GM23338 (cell line): ENCODE data around the gene PHRF1. TPM values are rescaled to one million over a fixed set of nuclear protein-coding genes. Genes with fewer than 3 reads are reported as not detected.

Source experiments
- ATAC-seq: fragments of 200-7000 bp; cut with Tn5 transposase; 3 replicates; pipeline ENCODE4 v1.9.1; 2020
- DNase-seq: peaks from one replicate; pipeline ENCODE4 v3.0.0-alpha.2; 2015; ENCODE audit warnings: low spot score
- H2AFZ ChIP-seq: fragments of 200-600 bp; sonication (generic); 2 replicates; pipeline ENCODE4 v1.8.0; 2016; ENCODE audit warnings: antibody characterized with exemption, mild to moderate bottlenecking, moderate library complexity
- H3F3A ChIP-seq: fragments of 200-600 bp; sonication (generic); replicated peaks from 2 replicates; pipeline ENCODE4 v1.8.0; 2017; ENCODE audit warnings: antibody characterized with exemption, mixed run types, low read depth
- H3K27ac ChIP-seq: fragments of 200-600 bp; sonication (generic); 2 replicates; pipeline ENCODE4 v1.6.1; 2016; ENCODE audit warnings: low read depth
- H3K27me3 ChIP-seq: fragments of 200-600 bp; sonication (generic); 2 replicates; pipeline ENCODE4 v1.8.0; 2016; ENCODE audit warnings: mild to moderate bottlenecking, mixed run types, moderate library complexity; ENCODE audit not compliant: insufficient read depth
- H3K36me3 ChIP-seq: fragments of 200-600 bp; sonication (generic); 2 replicates; pipeline ENCODE4 v1.8.0; 2016; ENCODE audit warnings: mild to moderate bottlenecking; ENCODE audit not compliant: insufficient read depth
- H3K4me1 ChIP-seq: fragments of 200-600 bp; sonication (generic); 2 replicates; pipeline ENCODE4 v1.8.0; 2016; ENCODE audit warnings: mild to moderate bottlenecking, moderate library complexity; ENCODE audit not compliant: insufficient read depth
- H3K4me2 ChIP-seq: fragments of 200-600 bp; sonication (generic); 2 replicates; pipeline ENCODE4 v1.7.1; 2017; ENCODE audit warnings: mixed run types
- H3K4me3 ChIP-seq: fragments of 200-600 bp; sonication (generic); 2 replicates; pipeline ENCODE4 v1.6.1; 2016; ENCODE audit warnings: mixed run types
- H3K79me2 ChIP-seq: fragments of 200-600 bp; sonication (generic); replicated peaks from 2 replicates; pipeline ENCODE4 v1.8.0; 2017; ENCODE audit warnings: mild to moderate bottlenecking; ENCODE audit not compliant: insufficient read depth
- H3K9me2 ChIP-seq: fragments of 200-600 bp; sonication (generic); 2 replicates; pipeline ENCODE4 v1.8.0; 2017; ENCODE audit not compliant: insufficient read depth
- H4K20me1 ChIP-seq: fragments of 200-600 bp; sonication (generic); replicated peaks from 2 replicates; pipeline ENCODE4 v1.8.0; 2017; ENCODE audit warnings: mild to moderate bottlenecking; ENCODE audit not compliant: insufficient read depth
- H3K27ac Mint-ChIP-seq: 2 replicates; pipeline ENCODE4 v1.8.0; 2020; ENCODE audit warnings: inconsistent platforms, mild to moderate bottlenecking, moderate library complexity, mixed read lengths
- H3K27me3 Mint-ChIP-seq: 3 replicates; pipeline ENCODE4 v1.8.0; 2022; ENCODE audit warnings: low read depth, mild to moderate bottlenecking, moderate library complexity, mixed read lengths, inconsistent platforms; ENCODE audit not compliant: insufficient read depth, poor library complexity
- H3K36me3 Mint-ChIP-seq: 3 replicates; pipeline ENCODE4 v1.8.0; 2021; ENCODE audit warnings: low read depth, mild to moderate bottlenecking, inconsistent platforms, moderate library complexity, mixed read lengths
- H3K4me1 Mint-ChIP-seq: 3 replicates; pipeline ENCODE4 v1.8.0; 2020; ENCODE audit warnings: mild to moderate bottlenecking, inconsistent platforms, mixed read lengths
- H3K4me3 Mint-ChIP-seq: 3 replicates; pipeline ENCODE4 v1.8.0; 2021; ENCODE audit warnings: moderate library complexity, mild to moderate bottlenecking, inconsistent platforms, mixed read lengths
- H3K9me3 Mint-ChIP-seq: 3 replicates; pipeline ENCODE4 v1.8.0; 2020; ENCODE audit warnings: moderate library complexity, mild to moderate bottlenecking, inconsistent platforms, mixed read lengths
- CREB1 ChIP-seq: fragments of 250-450 bp; sonication (Bioruptor Pico); IDR thresholded peaks from 2 replicates; pipeline ENCODE4 v1.5.0; 2020; ENCODE audit warnings: low read depth, mild to moderate bottlenecking, moderate library complexity
- EZH2 ChIP-seq: fragments of 200-600 bp; sonication (generic); IDR thresholded peaks from one replicate; pipeline ENCODE4 v1.8.0; 2017; ENCODE audit warnings: antibody characterized with exemption, mild to moderate bottlenecking, low read depth; ENCODE audit not compliant: unreplicated experiment
- EZH2phosphoT487 ChIP-seq: fragments of 200-600 bp; sonication (generic); IDR thresholded peaks from one replicate; pipeline ENCODE4 v1.8.1; 2018; ENCODE audit warnings: antibody characterized with exemption; ENCODE audit not compliant: unreplicated experiment
- NANOG ChIP-seq: IDR thresholded peaks from 2 replicates; pipeline ENCODE4 v1.6.1; 2016; ENCODE audit warnings: antibody characterized with exemption, borderline replicate concordance
- POLR2AphosphoS5 ChIP-seq: IDR thresholded peaks from 2 replicates; pipeline ENCODE4 v1.6.1; 2016; ENCODE audit warnings: antibody characterized with exemption, low read depth
- STAT1 ChIP-seq: IDR thresholded peaks from one replicate; pipeline ENCODE4 v1.6.1; 2016; ENCODE audit warnings: antibody characterized with exemption; ENCODE audit not compliant: unreplicated experiment
- ZNF114 ChIP-seq: fragments of 250-450 bp; sonication (Bioruptor Pico); IDR thresholded peaks from 2 replicates; pipeline ENCODE4 v1.5.0; 2020; ENCODE audit warnings: mild to moderate bottlenecking, moderate library complexity
- ZNF331 ChIP-seq: fragments of 250-450 bp; sonication (Bioruptor Pico); IDR thresholded peaks from 2 replicates; pipeline ENCODE4 v1.5.0; 2020; ENCODE audit warnings: low read depth, mild to moderate bottlenecking, moderate library complexity
- polyA plus RNA-seq: library from polyadenylated mRNA; unstranded; fragments of >200 nt; fragmentation: Nextera tagmentation; extraction: Ambion mirVana; gene quantifications from 2 replicates; pipeline ENCODE4 v1.2.1, GENCODE V29; 2016
- total RNA-seq: library from RNA; depleted of rRNA; stranded (reverse); fragments of >200 nt; shearing (Covaris generic); gene quantifications from 2 replicates; pipeline ENCODE4 v1.2.3, GENCODE V29; 2014
- TF ChIP-seq, protein P1 (sequence below): fragments of 250-450 bp; sonication (Bioruptor Pico); IDR thresholded peaks from 2 replicates; pipeline ENCODE4 v1.5.0; 2020; ENCODE audit warnings: mild to moderate bottlenecking, moderate library complexity
- TF ChIP-seq, protein P2 (sequence below): IDR thresholded peaks from 2 replicates; pipeline ENCODE4 v1.6.1; 2016; ENCODE audit warnings: antibody characterized with exemption

Gene PHRF1
- total and polyA plus RNA-seq, 2 experiments from 2014 or later: 11.0 to 45.9 TPM

DNA sequence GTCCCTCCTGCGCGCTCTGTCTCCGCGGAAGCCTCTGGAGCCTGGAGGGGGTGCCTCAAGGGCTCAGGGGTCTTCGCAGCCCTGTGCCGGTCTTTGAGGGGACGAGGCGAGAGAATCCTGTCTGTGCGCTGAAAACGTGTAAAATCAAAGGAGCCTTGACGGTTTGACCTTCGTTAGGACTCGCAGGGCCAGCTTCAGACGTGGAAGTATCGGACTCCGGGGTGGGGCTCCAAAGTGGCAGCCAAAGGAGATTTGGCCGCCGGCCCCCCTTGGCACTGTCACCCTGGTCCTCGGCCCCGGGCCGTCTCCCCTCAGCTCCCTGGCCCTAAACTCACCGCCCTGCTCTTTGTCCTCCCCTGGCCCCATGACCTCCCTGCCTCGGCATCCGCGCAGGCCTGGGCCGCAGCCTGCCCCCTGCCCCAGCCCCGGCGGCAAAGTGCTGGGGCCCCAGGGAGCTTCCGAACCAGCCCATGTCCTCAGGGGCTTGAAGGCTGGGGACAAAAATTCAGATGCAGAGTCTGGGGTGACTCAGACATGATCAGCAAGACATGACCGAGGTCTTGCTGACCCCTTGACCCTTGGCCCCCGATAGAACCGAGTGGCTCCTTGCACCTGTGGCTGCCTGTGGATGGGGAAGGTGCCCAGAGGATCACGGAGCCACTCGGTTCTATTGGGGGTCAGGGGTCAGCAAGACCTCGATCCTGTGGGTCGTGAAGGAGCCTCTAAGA, 6.9 kb upstream of the PHRF1 start:
- H3K27ac Mint-ChIP-seq: no peak overlapping the region
- H3K4me2 ChIP-seq: peak overlapping the region; percentile 88

DNA sequence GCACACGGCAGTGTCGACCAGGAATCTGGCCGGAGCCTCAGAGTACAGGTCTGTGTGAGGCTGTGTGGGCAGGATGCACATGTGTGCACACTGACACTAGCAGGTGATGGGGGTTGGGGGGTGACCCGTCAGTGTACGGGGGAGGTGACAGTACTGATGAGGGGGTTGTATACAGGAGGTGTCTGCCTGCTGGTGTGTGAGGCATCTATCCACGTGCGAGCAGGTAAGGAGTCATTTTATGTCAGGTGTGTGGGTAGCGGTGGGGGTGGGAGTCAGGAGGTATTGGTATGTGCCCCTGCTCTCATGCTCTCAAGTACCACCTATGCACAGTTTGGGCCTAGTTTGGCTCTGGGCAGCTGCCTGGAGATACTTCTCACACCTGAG, 4.5 kb upstream of the PHRF1 start:
- Histone ChIP-seq H3K79me2 (peaks cover 1% of the 10 kb centered on the region), H2AFZ (no peak overlapping the region), H3F3A (peaks cover 2% of the 10 kb centered on the region; the same call in 1 of the 2 replicates), H4K20me1 (no peaks in the 10 kb centered on the region; the same call in none of the 2 replicates), H3K27me3 (peaks cover 33% of the 10 kb centered on the region), H3K4me2 (peak overlapping the region; percentile 60; the same call in 1 of the 2 replicates), H3K9me2 (no peaks in the 10 kb centered on the region), H3K4me1 (peaks cover 11% of the 10 kb centered on the region; the same call in 1 of the 2 replicates), H3K27ac (no peak overlapping the region), H3K4me3 (no peak overlapping the region), H3K36me3 (no peaks in the 10 kb centered on the region)
- Mint-ChIP-seq H3K36me3 (no peaks in the 10 kb centered on the region), H3K4me1 (peaks cover 21% of the 10 kb centered on the region), H3K27me3 (peaks cover 36% of the 10 kb centered on the region), H3K27ac (no peak overlapping the region), H3K9me3 (no peaks in the 10 kb centered on the region), H3K4me3 (peak overlapping the region; percentile 27; the same call in 2 of the 3 replicates)
- DNase-seq: no peak
- ATAC-seq: no peak
- TF ChIP-seq ZNF331 (no peak), NANOG (no peak), EZH2phosphoT487 (no peak), CREB1 (CRISPR knock-in tag) (no peak), STAT1 (no peak), EZH2 (no peak), ZNF114 (no peak)
- TF ChIP-seq, protein P1, sequence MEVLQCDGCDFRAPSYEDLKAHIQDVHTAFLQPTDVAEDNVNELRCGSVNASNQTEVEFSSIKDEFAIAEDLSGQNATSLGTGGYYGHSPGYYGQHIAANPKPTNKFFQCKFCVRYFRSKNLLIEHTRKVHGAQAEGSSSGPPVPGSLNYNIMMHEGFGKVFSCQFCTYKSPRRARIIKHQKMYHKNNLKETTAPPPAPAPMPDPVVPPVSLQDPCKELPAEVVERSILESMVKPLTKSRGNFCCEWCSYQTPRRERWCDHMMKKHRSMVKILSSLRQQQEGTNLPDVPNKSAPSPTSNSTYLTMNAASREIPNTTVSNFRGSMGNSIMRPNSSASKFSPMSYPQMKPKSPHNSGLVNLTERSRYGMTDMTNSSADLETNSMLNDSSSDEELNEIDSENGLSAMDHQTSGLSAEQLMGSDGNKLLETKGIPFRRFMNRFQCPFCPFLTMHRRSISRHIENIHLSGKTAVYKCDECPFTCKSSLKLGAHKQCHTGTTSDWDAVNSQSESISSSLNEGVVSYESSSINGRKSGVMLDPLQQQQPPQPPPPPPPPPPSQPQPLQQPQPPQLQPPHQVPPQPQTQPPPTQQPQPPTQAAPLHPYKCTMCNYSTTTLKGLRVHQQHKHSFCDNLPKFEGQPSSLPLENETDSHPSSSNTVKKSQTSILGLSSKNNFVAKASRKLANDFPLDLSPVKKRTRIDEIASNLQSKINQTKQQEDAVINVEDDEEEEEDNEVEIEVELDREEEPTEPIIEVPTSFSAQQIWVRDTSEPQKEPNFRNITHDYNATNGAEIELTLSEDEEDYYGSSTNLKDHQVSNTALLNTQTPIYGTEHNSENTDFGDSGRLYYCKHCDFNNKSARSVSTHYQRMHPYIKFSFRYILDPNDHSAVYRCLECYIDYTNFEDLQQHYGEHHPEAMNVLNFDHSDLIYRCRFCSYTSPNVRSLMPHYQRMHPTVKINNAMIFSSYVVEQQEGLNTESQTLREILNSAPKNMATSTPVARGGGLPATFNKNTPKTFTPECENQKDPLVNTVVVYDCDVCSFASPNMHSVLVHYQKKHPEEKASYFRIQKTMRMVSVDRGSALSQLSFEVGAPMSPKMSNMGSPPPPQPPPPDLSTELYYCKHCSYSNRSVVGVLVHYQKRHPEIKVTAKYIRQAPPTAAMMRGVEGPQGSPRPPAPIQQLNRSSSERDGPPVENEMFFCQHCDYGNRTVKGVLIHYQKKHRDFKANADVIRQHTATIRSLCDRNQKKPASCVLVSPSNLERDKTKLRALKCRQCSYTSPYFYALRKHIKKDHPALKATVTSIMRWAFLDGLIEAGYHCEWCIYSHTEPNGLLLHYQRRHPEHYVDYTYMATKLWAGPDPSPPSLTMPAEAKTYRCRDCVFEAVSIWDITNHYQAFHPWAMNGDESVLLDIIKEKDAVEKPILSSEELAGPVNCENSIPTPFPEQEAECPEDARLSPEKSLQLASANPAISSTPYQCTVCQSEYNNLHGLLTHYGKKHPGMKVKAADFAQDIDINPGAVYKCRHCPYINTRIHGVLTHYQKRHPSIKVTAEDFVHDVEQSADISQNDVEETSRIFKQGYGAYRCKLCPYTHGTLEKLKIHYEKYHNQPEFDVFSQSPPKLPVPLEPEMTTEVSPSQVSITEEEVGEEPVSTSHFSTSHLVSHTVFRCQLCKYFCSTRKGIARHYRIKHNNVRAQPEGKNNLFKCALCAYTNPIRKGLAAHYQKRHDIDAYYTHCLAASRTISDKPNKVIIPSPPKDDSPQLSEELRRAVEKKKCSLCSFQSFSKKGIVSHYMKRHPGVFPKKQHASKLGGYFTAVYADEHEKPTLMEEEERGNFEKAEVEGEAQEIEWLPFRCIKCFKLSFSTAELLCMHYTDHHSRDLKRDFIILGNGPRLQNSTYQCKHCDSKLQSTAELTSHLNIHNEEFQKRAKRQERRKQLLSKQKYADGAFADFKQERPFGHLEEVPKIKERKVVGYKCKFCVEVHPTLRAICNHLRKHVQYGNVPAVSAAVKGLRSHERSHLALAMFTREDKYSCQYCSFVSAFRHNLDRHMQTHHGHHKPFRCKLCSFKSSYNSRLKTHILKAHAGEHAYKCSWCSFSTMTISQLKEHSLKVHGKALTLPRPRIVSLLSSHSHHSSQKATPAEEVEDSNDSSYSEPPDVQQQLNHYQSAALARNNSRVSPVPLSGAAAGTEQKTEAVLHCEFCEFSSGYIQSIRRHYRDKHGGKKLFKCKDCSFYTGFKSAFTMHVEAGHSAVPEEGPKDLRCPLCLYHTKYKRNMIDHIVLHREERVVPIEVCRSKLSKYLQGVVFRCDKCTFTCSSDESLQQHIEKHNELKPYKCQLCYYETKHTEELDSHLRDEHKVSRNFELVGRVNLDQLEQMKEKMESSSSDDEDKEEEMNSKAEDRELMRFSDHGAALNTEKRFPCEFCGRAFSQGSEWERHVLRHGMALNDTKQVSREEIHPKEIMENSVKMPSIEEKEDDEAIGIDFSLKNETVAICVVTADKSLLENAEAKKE (CRISPR knock-in tag): no peak
- TF ChIP-seq, protein P2, sequence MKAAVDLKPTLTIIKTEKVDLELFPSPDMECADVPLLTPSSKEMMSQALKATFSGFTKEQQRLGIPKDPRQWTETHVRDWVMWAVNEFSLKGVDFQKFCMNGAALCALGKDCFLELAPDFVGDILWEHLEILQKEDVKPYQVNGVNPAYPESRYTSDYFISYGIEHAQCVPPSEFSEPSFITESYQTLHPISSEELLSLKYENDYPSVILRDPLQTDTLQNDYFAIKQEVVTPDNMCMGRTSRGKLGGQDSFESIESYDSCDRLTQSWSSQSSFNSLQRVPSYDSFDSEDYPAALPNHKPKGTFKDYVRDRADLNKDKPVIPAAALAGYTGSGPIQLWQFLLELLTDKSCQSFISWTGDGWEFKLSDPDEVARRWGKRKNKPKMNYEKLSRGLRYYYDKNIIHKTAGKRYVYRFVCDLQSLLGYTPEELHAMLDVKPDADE: no peak

More for the DNA sequence above, 6.9 kb upstream of the PHRF1 start:
- no peaks in the 10 kb centered on the region for H3K36me3 ChIP-seq
- H3K27me3 ChIP-seq: peaks cover 20% of the 10 kb centered on the region
- no peaks in the 10 kb centered on the region; the same call in none of the 2 replicates for H4K20me1 ChIP-seq
- peak; percentile 36 for DNase-seq
- H3K4me3 Mint-ChIP-seq: peak overlapping the region; percentile 72
- H3K4me3 ChIP-seq: peak overlapping the region; percentile 62
- H3K79me2 ChIP-seq: no peaks in the 10 kb centered on the region
- H3K36me3 Mint-ChIP-seq: no peaks in the 10 kb centered on the region
- H3K4me1 ChIP-seq: peaks cover 20% of the 10 kb centered on the region; the same call in 1 of the 2 replicates
- H3K27ac ChIP-seq: no peak overlapping the region
- ATAC-seq: no peak
- TF ChIP-seq POLR2AphosphoS5 (no peak), STAT1 (no peak), ZNF114 (no peak)
- H3K27me3 Mint-ChIP-seq: peaks cover 27% of the 10 kb centered on the region
- H2AFZ ChIP-seq: no peak overlapping the region; the same call in 1 of the 2 replicates
- H3K9me2 ChIP-seq: no peaks in the 10 kb centered on the region
- H3K4me1 Mint-ChIP-seq: peaks cover 14% of the 10 kb centered on the region
- H3K9me3 Mint-ChIP-seq: no peaks in the 10 kb centered on the region
- peaks cover 3% of the 10 kb centered on the region for H3F3A ChIP-seq
